GM19324 (cell line): ENCODE results near the gene PAFAH1B2.
"Not testable (repeated sequence)": the region's sequence is repeated elsewhere in the genome, so short reads cannot be mapped to it uniquely, and the experiment has no call there.

Source experiments
- ATAC-seq: cut with Tn5 transposase; IDR thresholded peaks from one replicate; pipeline ENCODE4 v1.9.1; 2021; ENCODE audit warnings: mild to moderate bottlenecking, moderate library complexity; ENCODE audit not compliant: unreplicated experiment, low FRiP score

Gene PAFAH1B2

DNA sequence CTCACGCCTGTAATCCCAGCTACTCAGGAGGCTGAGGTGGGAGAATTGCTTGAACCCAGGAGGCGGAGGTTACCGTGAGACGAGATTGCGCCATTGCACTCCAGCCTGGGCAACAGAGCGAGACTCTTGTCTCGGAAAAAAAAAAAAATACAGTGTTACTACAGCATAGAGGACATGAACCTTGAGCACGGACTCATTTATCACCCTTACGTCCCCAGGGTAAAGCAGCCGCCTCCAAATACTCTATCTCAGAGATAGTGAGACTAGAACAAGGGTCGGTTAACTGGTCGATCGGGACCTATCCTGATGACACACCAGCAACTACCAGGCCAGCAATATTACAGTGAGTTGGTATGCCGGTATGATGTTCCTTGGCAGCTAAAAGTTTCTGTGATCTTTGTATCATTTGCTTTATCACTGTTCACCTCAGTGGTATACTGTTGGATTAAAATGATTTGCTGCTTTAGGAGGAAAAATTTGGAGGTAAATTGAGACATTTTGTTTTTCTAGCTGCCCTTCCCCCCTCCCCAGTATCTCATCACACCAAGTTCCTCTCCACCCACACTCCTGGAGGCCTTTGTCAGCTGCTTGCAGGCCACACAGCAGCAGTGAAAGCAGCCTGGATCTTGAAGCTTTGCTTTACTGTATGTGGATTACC, 27.4 kb downstream of the PAFAH1B2 start:
- ATAC-seq, result no peak

DNA sequence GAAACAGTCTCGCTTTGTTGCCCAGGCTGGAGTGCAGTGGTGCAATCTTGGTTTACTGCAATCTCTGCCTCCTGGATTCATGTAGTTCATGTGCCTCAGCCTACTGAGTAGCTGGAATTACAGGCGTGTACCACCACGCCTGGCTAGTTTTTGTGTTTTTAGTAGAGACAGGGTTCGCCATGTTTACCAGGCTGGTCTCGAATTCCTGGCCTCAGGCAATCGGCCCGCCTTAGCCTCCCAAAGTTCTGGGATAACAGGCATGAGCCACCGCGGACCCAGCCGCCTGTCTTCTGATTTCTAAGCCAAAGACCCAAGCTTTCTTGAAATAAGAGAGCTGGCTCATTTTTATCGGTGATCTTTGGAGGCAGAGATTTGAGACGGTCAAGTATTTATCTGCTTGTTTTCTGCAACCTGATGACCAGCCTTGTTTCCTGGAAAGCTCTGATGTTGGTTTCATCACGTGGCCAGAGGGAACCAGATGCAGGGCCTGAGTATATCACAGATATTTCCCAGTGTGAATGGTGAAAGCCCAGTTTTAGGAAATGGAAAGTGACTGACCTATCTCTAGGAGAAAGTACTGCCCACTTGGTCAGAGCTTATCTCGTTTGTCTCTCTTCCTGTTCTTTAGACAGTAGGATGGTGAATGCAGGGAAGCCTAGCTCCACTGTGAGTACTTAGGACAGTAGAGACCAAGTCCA, 28.8 kb downstream of the PAFAH1B2 start:
- ATAC-seq, result no peak

DNA sequence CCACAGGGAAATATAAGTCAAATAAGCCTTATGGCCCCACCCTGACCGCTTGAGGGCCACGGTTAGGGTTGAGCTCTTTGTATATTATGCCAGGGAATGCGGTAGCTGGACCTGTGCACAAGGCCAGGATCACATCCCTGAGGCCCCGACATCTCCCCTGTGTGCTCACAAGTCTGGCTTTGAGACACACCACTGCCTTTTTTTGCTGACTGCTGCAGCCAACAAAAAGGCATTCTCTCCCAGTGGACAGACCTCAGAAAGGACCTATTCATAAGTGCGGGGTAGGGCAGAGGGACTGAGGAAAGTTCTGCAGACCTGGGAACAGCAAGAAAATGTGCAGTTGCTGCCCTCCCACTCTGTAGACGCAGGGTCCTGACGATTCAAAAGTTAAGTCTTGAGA, 31.0 kb downstream of the PAFAH1B2 start:
- ATAC-seq, result no peak

DNA sequence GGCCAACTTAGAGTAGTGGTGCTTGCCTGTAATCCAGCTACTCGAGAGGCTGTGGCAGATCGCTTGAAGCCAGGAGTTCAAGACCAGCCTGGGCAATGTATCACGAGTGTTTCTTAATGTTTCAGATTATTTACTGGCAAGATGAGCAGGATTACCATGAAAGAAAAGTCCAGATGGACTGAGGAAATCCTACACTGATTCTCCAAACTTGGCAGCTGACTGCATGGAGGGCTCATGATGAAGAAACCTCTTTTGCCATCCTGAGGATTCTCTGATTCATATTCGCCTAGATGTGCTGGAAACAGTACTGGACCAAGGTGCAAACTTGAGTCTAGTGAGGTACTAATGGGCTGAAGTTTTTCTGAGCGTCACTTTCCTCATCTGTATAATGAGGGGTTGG, 31.7 kb downstream of the PAFAH1B2 start:
- ATAC-seq, result no peak

DNA sequence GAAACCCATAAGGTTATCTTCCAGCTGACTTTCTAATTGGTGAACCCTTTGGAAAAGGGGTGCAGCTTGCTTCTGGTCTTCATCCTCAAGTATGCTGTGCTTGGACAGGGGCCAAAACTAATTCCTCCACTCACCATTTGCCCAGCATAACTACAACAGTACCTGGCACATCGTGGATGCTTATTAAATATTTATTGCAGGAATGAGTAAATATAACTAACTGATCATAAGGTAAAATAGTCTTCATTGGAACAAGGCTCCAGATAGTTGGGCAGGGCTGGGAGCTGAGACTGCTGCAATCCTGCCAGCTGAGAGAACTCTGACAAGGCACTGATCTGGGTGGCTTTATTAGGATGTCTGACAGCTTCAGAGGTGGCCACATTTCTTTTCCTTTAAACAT, 32.1 kb downstream of the PAFAH1B2 start:
- no peak for ATAC-seq

DNA sequence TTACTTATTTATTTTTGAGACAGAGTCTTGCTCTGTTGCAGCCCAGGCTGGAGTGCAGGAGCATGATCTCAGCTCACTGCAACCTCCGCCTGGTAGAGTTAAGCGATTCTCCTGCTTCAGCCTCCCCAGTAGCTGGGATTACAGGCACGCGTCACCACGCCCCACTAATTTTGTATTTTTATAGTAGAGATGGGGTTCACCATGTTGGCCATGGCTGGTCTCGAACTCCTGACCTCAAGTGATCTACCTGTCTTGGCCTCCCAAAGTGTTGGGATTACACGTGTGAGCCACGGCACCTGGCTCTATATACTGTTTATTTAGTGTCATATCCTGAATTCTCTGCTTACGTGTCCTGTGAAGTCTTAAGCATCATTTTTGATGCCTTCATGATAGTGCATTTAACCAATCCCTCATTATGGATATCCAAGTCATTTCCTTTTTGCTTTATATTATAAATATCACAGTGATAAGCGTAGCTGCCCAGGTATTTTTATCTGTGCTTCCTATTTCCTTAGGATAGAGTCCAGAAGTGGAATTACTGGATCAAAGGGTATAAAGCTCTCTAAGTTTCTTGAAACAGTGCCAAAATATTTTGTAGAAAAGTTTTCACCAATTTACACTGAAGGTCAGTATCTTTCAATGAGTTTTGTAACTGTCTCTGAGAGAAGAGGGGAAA, 33.6 kb downstream of the PAFAH1B2 start:
- no peak for ATAC-seq

DNA sequence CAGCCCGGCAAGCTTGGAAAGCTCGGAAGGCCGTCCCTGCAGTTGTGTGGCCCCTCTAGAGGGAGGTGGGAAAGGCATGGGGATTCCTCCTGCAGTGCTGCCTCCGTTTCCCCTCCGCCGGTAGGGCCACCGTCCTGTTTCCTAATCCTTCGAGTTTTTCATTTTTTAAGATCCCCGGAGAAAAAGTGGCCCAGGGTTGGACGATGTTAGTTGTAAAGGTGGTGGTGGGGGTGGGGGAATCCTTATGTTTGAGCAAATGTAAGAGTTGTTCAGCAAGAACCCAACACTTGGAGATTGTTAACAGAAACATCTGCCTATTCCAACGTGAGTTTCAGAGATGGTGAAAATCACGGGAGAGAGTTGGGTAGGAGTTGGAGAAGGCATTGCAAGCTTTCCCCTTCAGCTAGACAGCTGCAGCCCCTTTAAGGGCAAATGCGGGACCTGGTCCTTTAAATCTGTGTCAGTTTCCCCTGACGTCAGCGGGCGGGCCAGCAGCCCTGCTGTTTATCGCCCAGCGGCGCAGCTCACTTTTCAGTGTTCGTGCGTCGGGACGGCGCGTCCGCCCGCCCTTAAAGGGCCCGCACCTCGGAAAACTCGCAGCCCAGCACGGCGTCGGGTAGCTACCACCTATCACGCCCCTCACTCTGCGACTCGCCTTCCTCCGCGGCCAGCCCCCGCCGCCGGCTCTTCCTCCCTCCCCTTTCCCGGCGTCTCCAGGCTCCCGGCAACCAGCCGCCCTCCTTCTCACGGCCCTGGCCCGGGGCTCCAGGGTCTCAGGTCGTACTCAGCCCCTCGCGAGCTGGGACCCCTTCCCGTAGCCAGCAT, 34.3 kb downstream of the PAFAH1B2 start, which contains the start of gene SIDT2:
SIDT2 (plus strand) TSS at position 534 of the 825 bp plus-strand sequence. CDS start 521 bp downstream, outside the sequence.
- peak; percentile 90 for ATAC-seq

DNA sequence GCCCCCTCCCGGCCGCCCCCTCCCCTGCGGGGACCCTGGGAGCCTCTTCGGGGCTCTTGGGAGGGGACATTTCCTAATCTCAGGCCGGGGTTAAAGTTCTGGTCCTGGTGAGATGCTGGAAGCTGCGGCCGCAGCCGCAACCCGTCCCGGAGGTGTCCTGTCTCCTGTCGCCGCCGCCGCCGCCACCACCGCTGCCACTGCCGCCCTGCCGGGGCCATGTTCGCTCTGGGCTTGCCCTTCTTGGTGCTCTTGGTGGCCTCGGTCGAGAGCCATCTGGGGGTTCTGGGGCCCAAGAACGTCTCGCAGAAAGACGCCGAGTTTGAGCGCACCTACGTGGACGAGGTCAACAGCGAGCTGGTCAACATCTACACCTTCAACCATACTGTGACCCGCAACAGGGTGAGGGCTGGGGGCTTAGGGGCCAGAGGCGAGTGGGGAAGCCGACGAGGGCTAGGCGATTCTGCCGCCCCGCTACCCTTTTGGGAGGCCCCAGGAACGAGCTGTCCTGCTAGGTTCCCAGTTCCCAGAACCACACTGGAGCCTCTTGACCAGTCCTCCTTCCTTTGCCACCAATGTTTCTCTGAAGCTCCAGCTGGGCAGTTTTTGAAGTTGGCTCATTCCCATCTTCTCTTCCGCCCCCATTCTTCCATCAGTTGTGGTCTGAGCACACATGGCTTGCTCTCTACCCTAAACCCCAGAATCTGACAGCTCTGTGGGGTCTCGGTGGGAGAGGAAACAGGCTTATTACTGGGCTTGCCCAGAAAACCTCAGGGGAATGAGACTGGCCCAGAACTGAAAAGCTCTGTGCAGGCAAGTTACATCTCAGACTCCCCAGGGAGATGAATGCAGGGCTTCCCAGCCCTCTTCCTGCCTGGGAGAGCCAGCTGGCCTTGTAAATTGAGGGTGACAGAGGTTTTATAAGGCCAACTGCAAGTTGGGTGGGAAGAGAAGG, 35.2 kb downstream of the PAFAH1B2 start:
- ATAC-seq, result peak; percentile 24

DNA sequence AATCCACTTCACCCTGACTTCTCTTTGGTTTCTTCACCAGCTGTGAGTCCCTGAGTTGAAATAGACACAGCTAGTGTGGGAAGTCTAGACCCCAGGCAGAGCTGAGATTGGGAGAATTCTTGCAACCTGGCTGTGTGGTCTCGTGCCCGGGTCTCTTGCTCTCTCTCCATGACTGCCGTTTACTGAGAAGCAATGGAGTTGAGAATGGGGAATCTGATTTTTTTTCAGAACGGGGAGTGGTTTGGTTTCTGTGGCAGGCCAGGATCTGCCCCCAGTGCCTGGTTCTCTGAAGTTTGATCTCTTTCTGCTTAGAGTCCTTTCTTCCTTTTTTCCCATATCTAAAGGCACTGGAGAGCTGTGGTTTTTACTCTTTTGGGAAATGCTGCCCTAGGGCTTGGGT, 35.9 kb downstream of the PAFAH1B2 start:
- no peak for ATAC-seq

DNA sequence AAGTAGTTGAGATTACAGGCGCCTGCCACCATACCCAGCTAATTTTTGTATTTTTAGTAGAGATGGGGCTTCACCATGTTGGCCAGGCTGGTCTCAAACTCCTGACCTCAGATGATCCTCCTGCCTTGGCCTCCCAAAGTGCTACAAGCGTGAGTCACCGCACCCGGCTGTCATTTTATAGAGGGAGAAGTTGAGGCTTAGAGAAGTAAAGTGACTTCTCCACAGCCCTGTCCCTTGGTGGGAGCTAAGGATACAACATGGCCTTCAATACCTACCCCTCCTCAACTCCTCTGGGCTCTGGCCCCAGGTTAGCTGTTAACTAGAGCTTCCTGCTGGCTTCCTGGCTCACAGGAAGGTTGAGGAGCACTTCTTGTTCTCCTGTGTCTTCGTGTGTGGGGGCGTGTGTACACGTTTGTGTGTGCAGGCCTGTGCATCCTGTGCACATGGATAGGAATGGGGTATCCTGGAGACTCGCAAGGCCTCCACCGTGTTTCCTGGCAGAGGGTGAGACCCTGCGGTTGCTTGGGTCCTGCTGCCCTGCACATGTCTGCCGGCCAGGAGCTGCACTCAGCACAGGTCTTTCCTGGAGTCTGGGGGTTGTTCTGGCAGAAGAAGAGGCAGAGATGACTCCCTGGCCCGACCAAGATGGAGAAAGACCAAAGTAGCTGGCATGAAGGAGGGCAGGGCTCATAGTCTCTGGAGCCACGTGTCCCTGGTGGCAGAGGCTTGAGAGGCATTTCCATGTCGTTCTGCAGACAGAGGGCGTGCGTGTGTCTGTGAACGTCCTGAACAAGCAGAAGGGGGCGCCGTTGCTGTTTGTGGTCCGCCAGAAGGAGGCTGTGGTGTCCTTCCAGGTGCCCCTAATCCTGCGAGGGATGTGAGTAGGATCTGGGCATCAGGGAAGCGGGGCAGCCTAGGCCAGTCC, 36.8 kb downstream of the PAFAH1B2 start:
- no peak for ATAC-seq

DNA sequence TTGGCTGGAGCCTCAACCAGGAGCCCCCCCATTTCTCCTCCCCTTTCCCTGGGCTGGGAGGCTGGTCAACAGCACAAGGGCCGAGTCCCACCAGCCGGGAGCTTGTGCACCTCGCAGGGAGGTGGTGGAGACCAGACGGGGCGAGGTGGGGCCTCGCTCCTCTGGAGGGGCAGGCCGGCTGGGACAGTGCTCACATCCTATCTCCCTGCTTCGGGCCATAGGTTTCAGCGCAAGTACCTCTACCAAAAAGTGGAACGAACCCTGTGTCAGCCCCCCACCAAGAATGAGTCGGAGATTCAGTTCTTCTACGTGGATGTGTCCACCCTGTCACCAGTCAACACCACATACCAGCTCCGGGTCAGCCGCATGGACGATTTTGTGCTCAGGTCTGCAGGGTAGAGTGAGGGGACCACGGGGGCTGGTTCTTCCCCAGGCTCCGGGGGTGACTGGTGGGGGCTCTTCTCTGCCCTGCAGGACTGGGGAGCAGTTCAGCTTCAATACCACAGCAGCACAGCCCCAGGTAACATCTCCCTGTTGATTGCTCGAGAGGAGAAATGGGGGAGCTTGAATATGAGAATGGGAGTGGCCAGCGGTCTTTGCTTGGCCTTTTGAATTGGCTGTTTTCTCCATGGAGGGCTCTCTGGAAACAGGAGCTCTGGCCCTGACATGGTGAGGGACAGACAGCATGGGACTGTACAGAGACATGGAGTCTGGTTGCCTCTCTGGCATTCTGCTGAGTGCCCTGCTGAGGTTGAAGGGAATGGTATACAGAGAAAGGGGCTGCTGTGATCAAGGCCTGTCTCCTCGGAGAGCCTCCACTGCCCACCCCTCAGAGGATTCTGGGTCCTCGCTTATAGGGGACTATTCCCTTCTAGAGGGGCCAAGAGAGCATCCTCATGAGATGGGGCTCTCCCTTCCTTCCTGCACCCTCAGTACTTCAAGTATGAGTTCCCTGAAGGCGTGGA, 37.8 kb downstream of the PAFAH1B2 start:
- ATAC-seq, result no peak

DNA sequence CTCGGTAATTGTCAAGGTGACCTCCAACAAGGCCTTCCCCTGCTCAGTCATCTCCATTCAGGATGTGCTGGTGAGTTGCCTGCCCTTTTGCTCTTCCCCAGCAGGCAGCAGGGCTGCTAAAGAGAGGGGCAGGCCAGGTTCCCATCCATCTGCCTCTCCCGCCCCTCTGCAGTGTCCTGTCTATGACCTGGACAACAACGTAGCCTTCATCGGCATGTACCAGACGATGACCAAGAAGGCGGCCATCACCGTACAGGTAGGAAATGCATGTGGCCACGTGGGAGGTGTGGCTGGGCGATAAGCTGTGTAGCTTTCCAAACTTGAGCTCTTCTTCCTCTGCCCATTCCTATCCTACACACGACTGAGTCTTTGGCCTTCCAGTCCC, 38.5 kb downstream of the PAFAH1B2 start:
- no peak for ATAC-seq

DNA sequence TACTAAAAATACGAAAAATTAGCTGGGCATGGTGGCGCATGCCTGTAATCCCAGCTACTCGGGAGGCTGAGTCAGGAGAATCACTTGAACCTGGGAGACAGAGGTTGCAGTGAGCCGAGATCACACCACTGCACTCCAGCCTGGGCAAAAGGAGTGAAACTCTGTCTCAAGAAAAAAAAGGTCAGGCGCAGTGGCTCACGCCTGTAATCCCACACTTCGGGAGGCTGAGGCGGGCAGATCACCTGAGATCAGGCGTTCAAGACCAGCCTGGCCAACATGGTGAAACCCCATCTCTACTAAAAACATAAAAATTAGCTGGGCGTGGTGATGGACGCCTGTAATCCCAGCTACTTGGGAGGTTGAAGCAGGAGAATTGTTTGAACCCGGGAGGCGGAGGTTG, 39.1 kb downstream of the PAFAH1B2 start:
- ATAC-seq, result not testable (repeated sequence)

DNA sequence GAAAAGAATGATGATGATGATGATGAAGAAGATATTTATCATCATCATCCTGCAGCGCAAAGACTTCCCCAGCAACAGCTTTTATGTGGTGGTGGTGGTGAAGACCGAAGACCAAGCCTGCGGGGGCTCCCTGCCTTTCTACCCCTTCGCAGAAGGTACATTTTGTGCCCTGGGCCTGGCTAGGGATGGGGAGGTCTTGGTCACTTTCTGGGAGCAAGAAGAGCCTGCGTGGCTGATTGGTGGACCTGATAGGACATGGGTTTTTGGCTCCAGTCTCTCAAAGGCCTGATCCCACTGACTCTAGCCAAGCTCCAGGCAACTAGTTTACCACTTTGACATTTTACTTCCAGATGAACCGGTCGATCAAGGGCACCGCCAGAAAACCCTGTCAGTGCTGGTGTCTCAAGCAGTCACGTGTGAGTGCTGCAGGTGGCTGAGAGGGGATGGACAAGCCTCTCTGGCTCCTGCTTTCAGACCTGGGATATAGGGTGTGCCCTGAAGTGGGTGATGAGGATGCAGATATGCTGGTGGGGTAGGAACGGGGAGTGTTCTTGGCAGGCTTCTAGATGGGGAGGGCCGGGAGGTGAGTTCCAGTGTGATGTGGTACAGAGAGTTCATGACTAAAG, 39.8 kb downstream of the PAFAH1B2 start:
- ATAC-seq, result no peak

DNA sequence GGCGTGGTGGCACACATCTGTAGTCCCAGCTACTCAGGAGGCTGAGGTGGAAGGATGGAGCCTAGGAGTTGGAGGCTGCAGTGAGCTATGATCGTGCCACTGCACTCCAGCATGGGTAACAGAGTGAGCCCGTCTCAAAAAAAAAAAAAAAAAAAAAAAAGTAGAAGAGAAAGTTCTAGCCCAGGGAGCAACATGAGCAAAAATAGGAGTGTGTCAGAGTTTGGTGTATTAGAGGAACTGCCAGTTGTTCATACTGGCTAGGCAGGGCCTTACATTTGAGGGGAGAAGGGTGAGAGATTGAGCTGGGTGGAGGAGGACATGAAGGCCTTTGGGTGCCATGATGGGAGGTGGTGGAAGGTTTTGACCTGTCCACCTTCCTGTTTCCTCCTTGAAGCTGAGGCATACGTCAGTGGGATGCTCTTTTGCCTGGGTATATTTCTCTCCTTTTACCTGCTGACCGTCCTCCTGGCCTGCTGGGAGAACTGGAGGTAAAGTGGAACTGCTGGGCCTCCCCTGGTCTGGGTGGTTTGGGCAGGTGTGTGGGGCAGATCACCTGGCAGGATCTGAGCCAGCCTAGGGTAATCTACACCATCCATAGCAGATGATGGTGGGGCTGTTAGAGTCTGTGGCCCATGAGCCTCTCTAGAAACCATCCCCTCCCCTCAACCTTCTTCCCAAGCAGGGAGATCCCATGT, 41.8 kb downstream of the PAFAH1B2 start:
- no peak for ATAC-seq

DNA sequence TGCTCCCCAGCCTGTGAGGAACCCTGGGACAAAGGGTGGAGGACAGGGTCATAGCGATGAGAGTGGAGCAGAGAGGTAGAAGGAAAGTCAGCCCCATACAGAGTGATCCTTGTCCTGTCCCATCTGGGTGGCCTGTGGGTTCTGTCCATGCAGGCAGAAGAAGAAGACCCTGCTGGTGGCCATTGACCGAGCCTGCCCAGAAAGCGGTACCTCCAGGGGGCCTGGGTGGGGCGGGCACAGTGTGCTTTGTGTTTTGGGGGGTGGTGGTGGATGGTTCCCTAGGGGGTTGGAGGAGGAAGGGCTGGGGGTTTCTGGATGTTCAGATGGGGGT, 42.3 kb downstream of the PAFAH1B2 start:
- ATAC-seq, result no peak

DNA sequence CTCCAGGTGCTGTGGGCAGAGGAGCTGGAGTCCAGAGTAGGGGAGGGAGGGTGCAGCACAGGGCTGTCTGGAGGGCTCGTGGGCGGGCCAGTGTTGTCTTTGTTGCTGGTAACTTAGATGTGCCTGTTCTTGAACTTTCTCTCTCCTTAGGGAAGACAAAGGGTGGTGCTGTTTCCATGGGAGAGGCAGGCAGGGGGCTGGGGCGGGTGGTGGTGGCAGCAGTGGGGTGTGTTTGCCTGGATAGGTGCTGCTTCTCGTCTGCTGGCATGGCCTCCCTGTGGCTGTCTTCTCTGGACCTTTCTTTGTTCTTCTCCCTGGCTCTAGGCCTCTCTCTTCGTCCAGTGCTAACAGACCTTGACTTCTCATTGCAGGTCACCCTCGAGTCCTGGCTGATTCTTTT, 42.9 kb downstream of the PAFAH1B2 start:
- ATAC-seq, result no peak
